Measurements from ENCODE around the gene CHN2. TPM values are rescaled to one million over a fixed set of nuclear protein-coding genes. Genes with fewer than 3 reads are reported as not detected.

CHN2 gene
- total RNA-seq, 2 donors from 2014 or later: 7.0 to 29.1 TPM

- TF ChIP-seq POLR2A (IDR thresholded peaks at IDR 0.05) (no peak), POLR2AphosphoS5 (IDR thresholded peaks at IDR 0.05) (no peak)
- TF ChIP-seq, protein P1, sequence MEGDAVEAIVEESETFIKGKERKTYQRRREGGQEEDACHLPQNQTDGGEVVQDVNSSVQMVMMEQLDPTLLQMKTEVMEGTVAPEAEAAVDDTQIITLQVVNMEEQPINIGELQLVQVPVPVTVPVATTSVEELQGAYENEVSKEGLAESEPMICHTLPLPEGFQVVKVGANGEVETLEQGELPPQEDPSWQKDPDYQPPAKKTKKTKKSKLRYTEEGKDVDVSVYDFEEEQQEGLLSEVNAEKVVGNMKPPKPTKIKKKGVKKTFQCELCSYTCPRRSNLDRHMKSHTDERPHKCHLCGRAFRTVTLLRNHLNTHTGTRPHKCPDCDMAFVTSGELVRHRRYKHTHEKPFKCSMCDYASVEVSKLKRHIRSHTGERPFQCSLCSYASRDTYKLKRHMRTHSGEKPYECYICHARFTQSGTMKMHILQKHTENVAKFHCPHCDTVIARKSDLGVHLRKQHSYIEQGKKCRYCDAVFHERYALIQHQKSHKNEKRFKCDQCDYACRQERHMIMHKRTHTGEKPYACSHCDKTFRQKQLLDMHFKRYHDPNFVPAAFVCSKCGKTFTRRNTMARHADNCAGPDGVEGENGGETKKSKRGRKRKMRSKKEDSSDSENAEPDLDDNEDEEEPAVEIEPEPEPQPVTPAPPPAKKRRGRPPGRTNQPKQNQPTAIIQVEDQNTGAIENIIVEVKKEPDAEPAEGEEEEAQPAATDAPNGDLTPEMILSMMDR (IDR thresholded peaks at IDR 0.05): no peak
- H3K4me1 ChIP-seq (replicated peaks): no peaks in the 10 kb centered on the region
- DNase-seq (ENCODE audit: low spot score): no peak
- no peaks in the 10 kb centered on the region for H3K27me3 ChIP-seq (replicated peaks; ENCODE audit: insufficient read depth)
- 89% methylated on average over 11 of the region's 11 CpGs for WGBS
- no peak overlapping the region for H3K27ac ChIP-seq
- no peaks in the 10 kb centered on the region for H3K36me3 ChIP-seq
- no peaks in the 10 kb centered on the region for H3K9me3 ChIP-seq
- H3K4me3 ChIP-seq: no peak overlapping the region
- intact Hi-C loops (cut with DNase I): no loop called here
Observed at GRCh38 chr7:29401769-29402168, 207.2 kb downstream of the CHN2 start.

DNA sequence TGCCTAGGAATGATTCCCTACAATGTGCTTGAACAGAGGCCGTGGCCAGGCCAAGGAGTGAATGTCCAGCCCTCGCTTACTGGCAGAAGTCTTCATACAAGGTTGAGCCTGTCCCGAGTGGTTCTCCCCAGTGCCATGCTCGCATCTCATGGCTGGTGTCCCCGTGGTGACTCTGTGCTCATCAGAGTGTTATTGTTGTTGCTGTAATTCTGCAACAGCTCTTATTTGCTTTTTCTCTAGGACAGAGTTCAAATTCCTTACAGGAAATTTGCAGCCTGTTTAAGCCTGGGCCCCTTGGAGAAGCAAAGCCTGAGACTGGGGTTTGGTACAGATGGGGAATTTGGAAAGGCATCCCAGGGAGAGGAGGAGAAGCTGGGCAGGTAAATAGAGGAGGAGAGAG is 211.3 kb downstream of the CHN2 start:
- Histone ChIP-seq H3K4me1 (replicated peaks) (no peaks in the 10 kb centered on the region), H3K4me3 (no peak overlapping the region), H3K27me3 (replicated peaks; ENCODE audit: insufficient read depth) (no peaks in the 10 kb centered on the region), H3K9me3 (no peaks in the 10 kb centered on the region), H3K27ac (no peak overlapping the region), H3K36me3 (no peaks in the 10 kb centered on the region)
- TF ChIP-seq POLR2A (IDR thresholded peaks at IDR 0.05): no peak
- TF ChIP-seq, protein P1 (IDR thresholded peaks at IDR 0.05): no peak
- TF ChIP-seq POLR2AphosphoS5 (IDR thresholded peaks at IDR 0.05): no peak
- 83% methylated on average over 5 of the region's 5 CpGs for WGBS
- intact Hi-C loops (cut with DNase I): loop anchor here (2.0 to 5.0 kb wide), 2 partner anchors 213 to 299 kb away; no protein-coding TSS in a partner anchor
- DNase-seq (ENCODE audit: low spot score): no peak

DNA sequence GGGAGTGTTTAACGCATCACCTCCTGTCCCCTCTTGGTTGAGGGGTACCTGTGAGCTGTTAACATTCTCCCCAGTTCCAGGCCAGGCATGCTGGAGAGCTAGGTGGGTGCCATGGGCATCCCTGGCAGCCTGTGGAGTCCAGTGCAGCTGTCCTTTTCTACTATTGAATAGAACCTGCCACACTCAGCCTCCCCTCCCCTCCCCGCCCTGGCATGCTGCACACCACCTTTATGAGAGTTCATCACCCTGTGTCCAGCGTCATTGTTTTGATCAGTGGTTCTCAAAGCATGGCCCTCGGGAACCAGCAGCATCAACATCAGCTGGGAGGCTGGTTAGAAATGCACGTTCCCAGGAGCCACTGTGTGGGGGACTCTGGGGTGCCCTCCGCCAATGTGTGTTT is 211.8 kb downstream of the CHN2 start:
- H3K27ac ChIP-seq: no peak overlapping the region
- 94% methylated on average over 6 of the region's 6 CpGs for WGBS
- intact Hi-C loops (cut with DNase I): loop anchor here (2.0 to 5.0 kb wide), 2 partner anchors 214 to 299 kb away; no protein-coding TSS in a partner anchor
- no peak for DNase-seq (ENCODE audit: low spot score)
- no peaks in the 10 kb centered on the region for H3K4me1 ChIP-seq (replicated peaks)
- no peaks in the 10 kb centered on the region for H3K9me3 ChIP-seq
- no peaks in the 10 kb centered on the region for H3K36me3 ChIP-seq
- no peak for TF ChIP-seq POLR2AphosphoS5 (IDR thresholded peaks at IDR 0.05)
- TF ChIP-seq, protein P1 (IDR thresholded peaks at IDR 0.05): no peak
- no peak for TF ChIP-seq POLR2A (IDR thresholded peaks at IDR 0.05)
- no peaks in the 10 kb centered on the region for H3K27me3 ChIP-seq (replicated peaks; ENCODE audit: insufficient read depth)
- H3K4me3 ChIP-seq: no peak overlapping the region

DNA sequence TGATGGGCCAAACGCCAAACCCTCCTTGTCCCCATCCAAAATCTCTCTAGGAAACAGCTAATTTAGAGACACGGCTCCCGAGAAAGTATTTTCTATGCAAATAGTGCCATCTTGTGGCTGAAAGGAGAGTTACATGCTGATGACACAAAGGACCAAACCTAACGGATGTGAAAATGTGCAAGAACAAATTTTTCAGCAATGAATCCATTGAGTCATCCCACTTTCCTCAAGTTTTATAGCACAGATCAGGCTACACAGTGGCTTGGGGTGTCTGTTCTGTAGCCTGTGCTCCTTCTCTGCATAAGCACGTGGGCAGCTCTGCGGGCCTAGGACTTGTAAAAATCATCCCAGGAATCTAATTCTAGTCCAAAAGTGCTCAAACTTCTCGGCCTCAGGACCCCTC is 214.3 kb downstream of the CHN2 start:
- no peak for TF ChIP-seq POLR2A (IDR thresholded peaks at IDR 0.05)
- TF ChIP-seq POLR2AphosphoS5 (IDR thresholded peaks at IDR 0.05): peak; percentile 59
- TF ChIP-seq, protein P1 (IDR thresholded peaks at IDR 0.05): peak; percentile 80 to 94 (median 88)
- Histone ChIP-seq H3K27ac (no peak overlapping the region), H3K9me3 (no peaks in the 10 kb centered on the region), H3K4me1 (replicated peaks) (no peaks in the 10 kb centered on the region), H3K4me3 (no peak overlapping the region), H3K36me3 (no peaks in the 10 kb centered on the region), H3K27me3 (replicated peaks; ENCODE audit: insufficient read depth) (no peaks in the 10 kb centered on the region)
- 14% methylated on average over 7 of the region's 7 CpGs for WGBS
- DNase-seq (ENCODE audit: low spot score): peak; percentile 74
- intact Hi-C loops (cut with DNase I): loop anchor here (2.0 to 5.0 kb wide), 2 partner anchors 302 to 486 kb away; no protein-coding TSS in a partner anchor

DNA sequence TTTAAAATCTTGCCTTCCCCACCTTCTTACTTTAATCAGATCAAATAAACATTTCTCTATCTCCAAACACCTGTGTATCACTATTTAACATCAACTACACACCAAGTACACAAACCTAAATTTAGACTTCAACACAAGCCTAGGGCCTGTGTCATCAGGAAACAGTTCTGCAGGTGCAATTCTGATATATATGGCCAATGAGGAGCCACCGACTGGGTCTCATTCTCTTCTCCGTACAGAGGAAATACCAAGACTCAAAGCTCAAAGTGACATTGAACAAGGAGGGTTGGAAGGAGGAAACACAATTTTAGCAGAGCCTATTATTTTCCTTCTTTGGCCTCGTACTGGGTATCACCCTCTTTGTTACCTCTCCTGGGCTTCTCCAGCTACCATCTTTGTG is 216.4 kb downstream of the CHN2 start:
- TF ChIP-seq POLR2AphosphoS5 (IDR thresholded peaks at IDR 0.05): no peak
- TF ChIP-seq POLR2A (IDR thresholded peaks at IDR 0.05): no peak
- TF ChIP-seq, protein P1 (IDR thresholded peaks at IDR 0.05): no peak
- H3K36me3 ChIP-seq: no peaks in the 10 kb centered on the region
- no peak for DNase-seq (ENCODE audit: low spot score)
- H3K27ac ChIP-seq: no peak overlapping the region
- H3K9me3 ChIP-seq: no peaks in the 10 kb centered on the region
- WGBS: 84% methylated on average over 3 of the region's 3 CpGs
- intact Hi-C loops (cut with DNase I): no loop called here
- no peaks in the 10 kb centered on the region for H3K4me1 ChIP-seq (replicated peaks)
- no peak overlapping the region for H3K4me3 ChIP-seq
- no peaks in the 10 kb centered on the region for H3K27me3 ChIP-seq (replicated peaks; ENCODE audit: insufficient read depth)

All from prostate gland (tissue), 2 donors.